Fibroblast of lung (primary cell): Measurements from ENCODE around the gene EN2. TPM values are rescaled to one million over a fixed set of nuclear protein-coding genes. Genes with fewer than 3 reads are reported as not detected.

Source experiments
- DNase-seq, 2 donors: peaks; one replicate each; pipeline versions ENCODE4 v3.0.0 to v3.0.0-alpha.2; 2010; ENCODE audit warnings: low read depth in 2 of 2
- H2AFZ ChIP-seq: 2 replicates; pipeline ENCODE4 v1.5.1; 2012; ENCODE audit warnings: low read length, control low read depth, inconsistent platforms
- H3K27ac ChIP-seq: 2 replicates; pipeline ENCODE4 v1.5.1; 2011; ENCODE audit warnings: low read length, control low read depth; ENCODE audit not compliant: insufficient read depth
- H3K27me3 ChIP-seq: 2 replicates; pipeline ENCODE4 v1.5.1; 2011; ENCODE audit warnings: mild to moderate bottlenecking, low read length; ENCODE audit not compliant: control insufficient read depth, insufficient read depth
- H3K36me3 ChIP-seq: 2 replicates; pipeline ENCODE4 v1.5.1; 2011; ENCODE audit warnings: low read length; ENCODE audit not compliant: control insufficient read depth, insufficient read depth
- H3K4me1 ChIP-seq: 2 replicates; pipeline ENCODE4 v1.5.1; 2011; ENCODE audit warnings: low read length; ENCODE audit not compliant: control insufficient read depth, insufficient read depth; ENCODE audit errors: extremely low read depth
- H3K4me2 ChIP-seq: 2 replicates; pipeline ENCODE4 v1.5.1; 2011; ENCODE audit warnings: low read length, control low read depth; ENCODE audit not compliant: insufficient read depth; ENCODE audit errors: extremely low read depth
- H3K4me3 ChIP-seq, 4 experiments: fragments of 200-600 bp in 1 of 4; sonication (generic) in 1 of 4; replicated peaks in 1 of 4; 2 replicates each; pipeline ENCODE4 v1.5.1; 2011 to 2016; ENCODE audit warnings: low read length in 4 of 4, low read depth in 3 of 4, mild to moderate bottlenecking in 3 of 4, control low read depth in 2 of 4, inconsistent platforms in 1 of 4, mixed read lengths in 1 of 4; ENCODE audit not compliant: insufficient read depth in 1 of 4; ENCODE audit errors: control extremely low read depth in 1 of 4
- H3K79me2 ChIP-seq: 2 replicates; pipeline ENCODE4 v1.5.1; 2012; ENCODE audit warnings: mild to moderate bottlenecking, low read length, inconsistent platforms; ENCODE audit not compliant: control insufficient read depth, insufficient read depth
- H3K9ac ChIP-seq: 2 replicates; pipeline ENCODE4 v1.5.1; 2011; ENCODE audit warnings: mild to moderate bottlenecking, low read length, control low read depth; ENCODE audit not compliant: insufficient read depth
- H3K9me3 ChIP-seq: 2 replicates; pipeline ENCODE4 v1.5.1; 2012; ENCODE audit warnings: low read depth, low read length; ENCODE audit not compliant: control insufficient read depth, insufficient read depth
- H4K20me1 ChIP-seq: 2 replicates; pipeline ENCODE4 v1.5.1; 2011; ENCODE audit warnings: low read length; ENCODE audit not compliant: control insufficient read depth, insufficient read depth; ENCODE audit errors: extremely low read depth
- EZH2 ChIP-seq: IDR thresholded peaks from 2 replicates; pipeline ENCODE4 v1.5.1; 2012; ENCODE audit warnings: low read length, control low read depth, mild to moderate bottlenecking; ENCODE audit errors: missing control alignments
- polyA plus RNA-seq, 2 donors: library from polyadenylated mRNA; depleted of rRNA in 1 of 2; stranded (reverse) in 1 of 2; unstranded in 1 of 2; fragments of >200 nt; gene quantifications; 2 replicates each; pipeline ENCODE4 v1.2.1, GENCODE V29; 2011 to 2012; ENCODE audit warnings: missing spikeins in 1 of 2
- total RNA-seq: library from RNA; depleted of rRNA; stranded (reverse); fragments of >200 nt; gene quantifications from 2 replicates; pipeline ENCODE4 v1.2.1, GENCODE V29; 2014
- TF ChIP-seq, protein P1 (sequence below), 2 donors: IDR thresholded peaks in 1 of 2; conservative IDR thresholded peaks in 1 of 2; 1 replicate in 1 of 2; 2 replicates in 1 of 2; pipeline ENCODE4 v1.5.1; 2011 to 2012; ENCODE audit warnings: low read length in 2 of 2, control low read depth in 1 of 2, inconsistent platforms in 1 of 2, low read depth in 1 of 2, mild to moderate bottlenecking in 1 of 2

EN2 gene
- total and polyA plus RNA-seq, 2 donors (not counting 1 experiment from before 2014, with no cell fraction given) = not detected

DNA sequence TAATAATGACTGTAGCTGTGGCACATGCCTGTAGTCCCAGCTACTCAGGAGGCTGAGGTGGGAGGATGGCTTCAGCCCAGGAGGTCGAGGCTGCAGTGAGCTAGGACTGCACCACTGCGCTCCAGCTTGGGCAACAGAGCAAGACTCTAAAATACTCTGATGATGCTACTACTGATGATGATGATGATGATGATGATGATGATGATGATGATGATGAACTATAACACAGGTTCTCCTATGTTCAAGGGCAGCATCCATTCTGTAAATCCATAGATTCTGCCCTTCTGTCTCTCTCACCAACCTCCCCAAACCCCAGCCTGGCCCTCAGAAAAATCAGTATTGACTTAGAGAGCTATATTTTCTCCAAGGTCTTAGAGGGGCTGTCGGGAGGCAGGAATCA is 22.8 kb upstream of the EN2 start:
- no peak overlapping the region for H3K4me2 ChIP-seq
- no peak overlapping the region for H3K4me3 ChIP-seq
- H4K20me1 ChIP-seq = no peaks in the 10 kb centered on the region
- no peak overlapping the region for H2AFZ ChIP-seq
- no peak overlapping the region for H3K9ac ChIP-seq
- H3K27me3 ChIP-seq = no peaks in the 10 kb centered on the region
- H3K4me1 ChIP-seq = no peaks in the 10 kb centered on the region
- H3K79me2 ChIP-seq = no peaks in the 10 kb centered on the region
- H3K27ac ChIP-seq = no peak overlapping the region
- H3K36me3 ChIP-seq = no peaks in the 10 kb centered on the region
- no peaks in the 10 kb centered on the region for H3K9me3 ChIP-seq
- DNase-seq = no peak
- TF ChIP-seq, protein P1, sequence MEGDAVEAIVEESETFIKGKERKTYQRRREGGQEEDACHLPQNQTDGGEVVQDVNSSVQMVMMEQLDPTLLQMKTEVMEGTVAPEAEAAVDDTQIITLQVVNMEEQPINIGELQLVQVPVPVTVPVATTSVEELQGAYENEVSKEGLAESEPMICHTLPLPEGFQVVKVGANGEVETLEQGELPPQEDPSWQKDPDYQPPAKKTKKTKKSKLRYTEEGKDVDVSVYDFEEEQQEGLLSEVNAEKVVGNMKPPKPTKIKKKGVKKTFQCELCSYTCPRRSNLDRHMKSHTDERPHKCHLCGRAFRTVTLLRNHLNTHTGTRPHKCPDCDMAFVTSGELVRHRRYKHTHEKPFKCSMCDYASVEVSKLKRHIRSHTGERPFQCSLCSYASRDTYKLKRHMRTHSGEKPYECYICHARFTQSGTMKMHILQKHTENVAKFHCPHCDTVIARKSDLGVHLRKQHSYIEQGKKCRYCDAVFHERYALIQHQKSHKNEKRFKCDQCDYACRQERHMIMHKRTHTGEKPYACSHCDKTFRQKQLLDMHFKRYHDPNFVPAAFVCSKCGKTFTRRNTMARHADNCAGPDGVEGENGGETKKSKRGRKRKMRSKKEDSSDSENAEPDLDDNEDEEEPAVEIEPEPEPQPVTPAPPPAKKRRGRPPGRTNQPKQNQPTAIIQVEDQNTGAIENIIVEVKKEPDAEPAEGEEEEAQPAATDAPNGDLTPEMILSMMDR (conservative IDR thresholded peaks at IDR 0.05 in 1 of 2, IDR thresholded peaks at IDR 0.05 in 1 of 2; ENCODE audit: low read depth in 1 of 2, low read length in 2 of 2) = no peak
- no peak for TF ChIP-seq EZH2

DNA sequence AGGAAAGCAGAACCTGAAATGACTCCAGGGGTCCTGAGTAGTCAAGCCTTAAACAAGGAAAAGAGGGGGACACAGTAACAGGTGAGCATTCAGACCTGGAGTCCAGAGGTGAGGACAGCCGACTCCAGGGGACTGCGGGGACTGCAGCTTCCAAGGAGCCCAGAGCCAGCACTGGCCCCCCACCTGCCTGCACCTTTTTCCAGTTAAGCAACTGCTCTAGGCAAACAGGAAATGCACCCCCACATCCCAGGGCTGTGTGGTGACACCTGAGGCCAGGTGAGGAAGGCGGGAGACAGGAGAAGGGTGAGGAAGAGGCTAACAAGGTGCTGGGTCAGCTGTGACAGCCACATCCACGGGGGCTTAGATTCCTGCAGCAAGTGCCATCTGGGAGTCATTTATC is 20.1 kb upstream of the EN2 start:
- Histone ChIP-seq H3K27ac (no peak overlapping the region), H3K27me3 (no peaks in the 10 kb centered on the region), H3K79me2 (no peaks in the 10 kb centered on the region), H3K4me2 (no peak overlapping the region), H2AFZ (no peak overlapping the region), H3K4me3 (no peak overlapping the region), H3K4me1 (no peaks in the 10 kb centered on the region), H4K20me1 (no peaks in the 10 kb centered on the region), H3K9me3 (no peaks in the 10 kb centered on the region), H3K9ac (no peak overlapping the region), H3K36me3 (no peaks in the 10 kb centered on the region)
- no peak for DNase-seq
- TF ChIP-seq, protein P1 (conservative IDR thresholded peaks at IDR 0.05 in 1 of 2, IDR thresholded peaks at IDR 0.05 in 1 of 2; ENCODE audit: low read depth in 1 of 2, low read length in 2 of 2) = no peak
- TF ChIP-seq EZH2 = no peak

DNA sequence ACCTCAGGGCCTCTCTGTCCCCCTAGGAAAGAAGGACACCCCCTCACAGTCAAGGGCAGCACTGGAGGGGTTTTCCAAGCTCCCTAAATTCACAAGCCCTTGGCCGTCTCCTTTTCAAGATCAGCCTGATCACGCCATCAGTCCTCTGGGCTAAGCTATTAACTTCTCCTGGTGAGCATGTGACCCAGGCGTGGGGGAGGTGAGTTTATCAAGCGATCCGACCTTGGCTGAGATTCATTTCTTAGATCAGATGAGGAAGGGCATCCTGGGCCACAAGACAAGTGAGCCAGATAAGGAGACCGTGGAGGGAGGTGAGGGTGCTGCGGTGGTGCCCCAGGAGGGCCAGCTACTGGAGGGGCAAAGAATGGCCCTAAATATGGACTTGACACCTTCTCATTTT is 19.2 kb upstream of the EN2 start:
- H3K9me3 ChIP-seq = no peaks in the 10 kb centered on the region
- H3K9ac ChIP-seq = no peak overlapping the region
- no peaks in the 10 kb centered on the region for H3K4me1 ChIP-seq
- H3K79me2 ChIP-seq = no peaks in the 10 kb centered on the region
- H3K27ac ChIP-seq = no peak overlapping the region
- H3K36me3 ChIP-seq = no peaks in the 10 kb centered on the region
- TF ChIP-seq EZH2 = no peak
- TF ChIP-seq, protein P1 (conservative IDR thresholded peaks at IDR 0.05 in 1 of 2, IDR thresholded peaks at IDR 0.05 in 1 of 2; ENCODE audit: low read depth in 1 of 2, low read length in 2 of 2) = no peak
- H4K20me1 ChIP-seq = no peaks in the 10 kb centered on the region
- no peaks in the 10 kb centered on the region for H3K27me3 ChIP-seq
- no peak overlapping the region for H2AFZ ChIP-seq
- no peak for DNase-seq
- H3K4me3 ChIP-seq = no peak overlapping the region
- H3K4me2 ChIP-seq = no peak overlapping the region
